ENCODE results near the gene WDR93.

- TF ChIP-seq CTCF (IDR thresholded peaks at IDR 0.05; ENCODE audit: low read depth, low read length, poor library complexity, severe bottlenecking) (no peak), EZH2phosphoT487 (IDR thresholded peaks at IDR 0.05; ENCODE audit: borderline replicate concordance, low read length) (no peak)
Measured at GRCh38 chr15:89735773-89736172, 45.2 kb downstream of the WDR93 start.
